DND-41 (cell line): ENCODE measurements around the gene WDR72.

Experiments used
- ATAC-seq: fragments of 200-7000 bp; cut with Tn5 transposase; 3 replicates; pipeline ENCODE4 v1.9.1; 2021; ENCODE audit warnings: low read depth; ENCODE audit not compliant: insufficient read depth
- DNase-seq: peaks from one replicate; pipeline ENCODE4 v3.0.0-alpha.2; 2020
- H2AFZ ChIP-seq: 2 replicates; pipeline ENCODE4 v1.6.0; 2012; ENCODE audit warnings: low read depth, low read length
- H3K27ac ChIP-seq: 2 replicates; pipeline ENCODE4 v1.5.1; 2012; ENCODE audit warnings: low read length, inconsistent platforms
- H3K27me3 ChIP-seq: fragments of 200-600 bp; sonication (generic); 2 replicates; pipeline ENCODE4 v1.6.0; 2012; ENCODE audit warnings: low read length, mild to moderate bottlenecking, inconsistent platforms; ENCODE audit not compliant: insufficient read depth, poor library complexity
- H3K36me3 ChIP-seq: 2 replicates; pipeline ENCODE4 v1.5.1; 2012; ENCODE audit warnings: low read length, inconsistent platforms; ENCODE audit not compliant: insufficient read depth
- H3K4me1 ChIP-seq: 2 replicates; pipeline ENCODE4 v1.5.1; 2012; ENCODE audit warnings: mild to moderate bottlenecking, low read length; ENCODE audit not compliant: insufficient read depth
- H3K4me2 ChIP-seq: 2 replicates; pipeline ENCODE4 v1.6.0; 2012; ENCODE audit warnings: mild to moderate bottlenecking, moderate library complexity, low read length, inconsistent platforms; ENCODE audit not compliant: insufficient read depth
- H3K4me3 ChIP-seq, 2 experiments: fragments of 200-600 bp in 1 of 2; shearing (Covaris generic) in 1 of 2; 2 replicates each; pipeline ENCODE4 v1.5.1; 2012 to 2016; ENCODE audit warnings: inconsistent platforms in 2 of 2, low read length in 2 of 2, mild to moderate bottlenecking in 2 of 2, low read depth in 1 of 2, moderate library complexity in 1 of 2
- H3K79me2 ChIP-seq: 2 replicates; pipeline ENCODE4 v1.6.0; 2012; ENCODE audit warnings: low read length, inconsistent platforms; ENCODE audit not compliant: insufficient read depth
- H3K9ac ChIP-seq: 2 replicates; pipeline ENCODE4 v1.6.0; 2012; ENCODE audit warnings: low read depth, mild to moderate bottlenecking, inconsistent platforms, low read length, moderate library complexity
- H3K9me3 ChIP-seq: 2 replicates; pipeline ENCODE4 v1.5.1; 2012; ENCODE audit warnings: low read length, moderate library complexity, mild to moderate bottlenecking, inconsistent platforms; ENCODE audit not compliant: insufficient read depth, severe bottlenecking
- H4K20me1 ChIP-seq: 2 replicates; pipeline ENCODE4 v1.6.0; 2012; ENCODE audit warnings: low read length; ENCODE audit not compliant: insufficient read depth
- CTCF ChIP-seq: IDR thresholded peaks from 2 replicates; pipeline ENCODE4 v1.5.1; 2012; ENCODE audit warnings: borderline replicate concordance, low read length, moderate library complexity, mild to moderate bottlenecking; ENCODE audit not compliant: poor library complexity, severe bottlenecking; ENCODE audit errors: extremely low read depth
- EZH2 ChIP-seq: IDR thresholded peaks from 3 replicates; pipeline ENCODE4 v1.6.1; 2012; ENCODE audit warnings: borderline replicate concordance, low read depth, mild to moderate bottlenecking, moderate library complexity, low read length, inconsistent platforms; ENCODE audit not compliant: severe bottlenecking

The WDR72 gene

DNA sequence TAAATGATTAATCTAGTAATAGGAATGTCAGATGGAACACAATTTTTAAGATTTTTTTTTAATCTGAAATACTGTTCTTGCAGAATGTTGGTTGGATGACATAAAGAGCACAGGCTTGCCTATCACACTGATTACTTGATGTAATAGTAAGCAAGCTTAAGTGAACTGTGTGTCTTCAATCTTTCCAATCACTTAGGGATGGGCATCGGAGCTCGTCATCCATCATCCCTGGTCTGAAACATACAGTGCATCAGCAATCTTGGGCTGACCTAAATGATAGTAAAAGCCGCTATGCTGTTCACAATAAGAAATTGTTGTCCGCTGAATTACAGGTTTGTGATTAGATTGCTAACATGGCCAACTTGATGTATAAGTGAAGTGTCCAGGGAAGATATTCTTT is 195.8 kb downstream of the WDR72 start:
- no peak overlapping the region for H3K4me2 ChIP-seq
- TF ChIP-seq CTCF (no peak), EZH2 (no peak)
- peaks cover 3% of the 10 kb centered on the region for H3K27me3 ChIP-seq
- H3K79me2 ChIP-seq, result no peaks in the 10 kb centered on the region
- no peaks in the 10 kb centered on the region for H3K36me3 ChIP-seq
- DNase-seq (no peak), ATAC-seq (no peak)
- no peaks in the 10 kb centered on the region for H3K4me1 ChIP-seq
- H3K9me3 ChIP-seq, result no peaks in the 10 kb centered on the region
- no peak overlapping the region for H3K27ac ChIP-seq
- no peaks in the 10 kb centered on the region for H4K20me1 ChIP-seq
- no peak overlapping the region for H3K9ac ChIP-seq
- H2AFZ ChIP-seq, result no peak overlapping the region
- H3K4me3 ChIP-seq, result no peak overlapping the region

GRCh38 chr15:53559364-53560277 is 199.8 kb downstream of the WDR72 start:
- Histone ChIP-seq H4K20me1 (no peaks in the 10 kb centered on the region), H3K4me2 (no peak overlapping the region), H3K4me3 (no peak overlapping the region), H3K9me3 (no peaks in the 10 kb centered on the region), H3K27me3 (no peaks in the 10 kb centered on the region), H3K27ac (no peak overlapping the region), H3K79me2 (no peaks in the 10 kb centered on the region), H3K9ac (no peak overlapping the region), H3K36me3 (no peaks in the 10 kb centered on the region), H2AFZ (no peak overlapping the region), H3K4me1 (peaks cover 4% of the 10 kb centered on the region; the same call in 1 of the 2 replicates)
- TF ChIP-seq EZH2 (no peak), CTCF (no peak)
- ATAC-seq (no peak), DNase-seq (no peak)

GRCh38 chr15:53558384-53558783 is 201.1 kb downstream of the WDR72 start:
- ATAC-seq, result no peak
- DNase-seq, result no peak
- H3K79me2 ChIP-seq, result no peaks in the 10 kb centered on the region

More at GRCh38 chr15:53558384-53558783, 201.1 kb downstream of the WDR72 start:
- peaks cover 4% of the 10 kb centered on the region; the same call in 1 of the 2 replicates for H3K4me1 ChIP-seq
- no peak overlapping the region for H3K27ac ChIP-seq
- H3K4me2 ChIP-seq, result no peak overlapping the region
- no peaks in the 10 kb centered on the region for H4K20me1 ChIP-seq
- no peaks in the 10 kb centered on the region for H3K36me3 ChIP-seq
- TF ChIP-seq CTCF (no peak), EZH2 (no peak)
- H3K4me3 ChIP-seq, result no peak overlapping the region
- no peak overlapping the region for H2AFZ ChIP-seq
- no peak overlapping the region for H3K9ac ChIP-seq
- H3K27me3 ChIP-seq, result no peaks in the 10 kb centered on the region
- no peaks in the 10 kb centered on the region for H3K9me3 ChIP-seq
